ENCODE measurements around the gene PKNOX2. TPM values are rescaled to one million over a fixed set of nuclear protein-coding genes. Genes with fewer than 3 reads are reported as not detected.

PKNOX2 gene
- total RNA-seq, 1 experiment from 2014 or later: 3.7 TPM

- TF ChIP-seq IRF1 (CRISPR knock-in tag; IDR thresholded peaks at IDR 0.05): no peak
- no peak for TF ChIP-seq SP1 (CRISPR knock-in tag; conservative IDR thresholded peaks at IDR 0.05)
- TF ChIP-seq ZNF232 (CRISPR knock-in tag; IDR thresholded peaks at IDR 0.05): no peak
- no peak for TF ChIP-seq HMGA2 (CRISPR knock-in tag; IDR thresholded peaks at IDR 0.05)
- no peak for TF ChIP-seq NFATC4 (CRISPR knock-in tag; IDR thresholded peaks at IDR 0.05)
- no peak for TF ChIP-seq ZBTB21 (CRISPR knock-in tag; IDR thresholded peaks at IDR 0.05; ENCODE audit: borderline replicate concordance)
- no peak for TF ChIP-seq ATF1 (CRISPR knock-in tag; IDR thresholded peaks at IDR 0.05)
- no peak for TF ChIP-seq ZNF219 (CRISPR knock-in tag; IDR thresholded peaks at IDR 0.05; ENCODE audit: borderline replicate concordance)
- TF ChIP-seq PRDM15 (CRISPR knock-in tag; IDR thresholded peaks at IDR 0.05): no peak
- TF ChIP-seq ZNF281 (CRISPR knock-in tag; IDR thresholded peaks at IDR 0.05): no peak
- TF ChIP-seq MYBL2 (CRISPR knock-in tag; IDR thresholded peaks at IDR 0.05): no peak
- no peak for TF ChIP-seq ZNF532 (CRISPR knock-in tag; IDR thresholded peaks at IDR 0.05; ENCODE audit: borderline replicate concordance)
- no peak for TF ChIP-seq ESRRA (CRISPR knock-in tag; IDR thresholded peaks at IDR 0.05; ENCODE audit: borderline replicate concordance)
Measured at GRCh38 chr11:125148011-125148410, 16.5 kb upstream of the PKNOX2 start (continued).

GRCh38 chr11:125148743-125149142, 15.8 kb upstream of the PKNOX2 start:
- Mint-ChIP-seq H3K4me3 (no peak overlapping the region), H3K36me3 (no peaks in the 10 kb centered on the region), H3K9me3 (no peaks in the 10 kb centered on the region), H3K27me3 (ENCODE audit: low read depth) (peaks cover 82% of the 10 kb centered on the region), H3K4me1 (peaks cover 25% of the 10 kb centered on the region), H3K27ac (no peak overlapping the region)
- ChIA-PET CTCF (interaction anchor here (1.2 to 1.6 kb wide), 3 partner anchors 16 to 197 kb away, joined by 3 to 6 read pairs (median 4); partner anchors contain the start of gene PKNOX2), POLR2A (no interaction called here)
- ATAC-seq (no peak), DNase-seq (ENCODE audit: low spot score) (no peak)
- TF ChIP-seq ESRRA (CRISPR knock-in tag; IDR thresholded peaks at IDR 0.05; ENCODE audit: borderline replicate concordance) (no peak), ZBTB43 (CRISPR knock-in tag; IDR thresholded peaks at IDR 0.05) (no peak), ZNF512 (CRISPR knock-in tag; IDR thresholded peaks at IDR 0.05; ENCODE audit: borderline replicate concordance) (no peak), NR3C1 (CRISPR knock-in tag; conservative IDR thresholded peaks at IDR 0.05; ENCODE audit: low read depth) (no peak), USF1 (CRISPR knock-in tag; IDR thresholded peaks at IDR 0.05) (peak; percentile 24; the same call in 1 of the 2 replicates), ERG (CRISPR knock-in tag; IDR thresholded peaks at IDR 0.05) (no peak), FOXJ3 (CRISPR knock-in tag; IDR thresholded peaks at IDR 0.05; ENCODE audit: borderline replicate concordance) (no peak), TEAD4 (CRISPR knock-in tag; IDR thresholded peaks at IDR 0.05) (no peak)

All from WTC11 (cell line).